ENCODE data around the gene PIGU.

DNA sequence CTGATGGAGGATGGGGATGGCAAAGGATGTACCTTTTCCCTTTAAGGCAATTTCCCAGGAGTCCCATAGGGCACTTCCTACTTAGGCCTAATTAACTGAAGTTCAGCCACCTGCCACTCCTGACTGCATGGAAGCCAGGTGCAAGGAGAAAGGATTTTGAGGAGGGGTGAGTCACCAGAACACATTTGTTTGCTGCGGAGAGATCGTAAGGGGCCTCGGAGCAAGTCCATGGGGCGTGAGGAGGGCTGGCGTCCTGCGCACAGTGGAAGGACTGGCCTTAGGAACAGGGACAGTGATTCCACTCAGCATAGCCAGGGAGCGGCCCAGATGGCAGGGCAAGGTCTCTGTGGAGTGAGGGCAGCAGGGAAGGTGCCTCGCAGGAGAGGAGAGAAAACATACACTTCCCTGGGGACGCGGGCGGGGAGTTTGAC is 130.1 kb downstream of the PIGU start:
- TF ChIP-seq POLR2A (IDR thresholded peaks at IDR 0.05) (no peak), POLR2AphosphoS5 (IDR thresholded peaks at IDR 0.05) (no peak), EP300 (IDR thresholded peaks at IDR 0.05) (no peak)
- TF ChIP-seq, protein P1, sequence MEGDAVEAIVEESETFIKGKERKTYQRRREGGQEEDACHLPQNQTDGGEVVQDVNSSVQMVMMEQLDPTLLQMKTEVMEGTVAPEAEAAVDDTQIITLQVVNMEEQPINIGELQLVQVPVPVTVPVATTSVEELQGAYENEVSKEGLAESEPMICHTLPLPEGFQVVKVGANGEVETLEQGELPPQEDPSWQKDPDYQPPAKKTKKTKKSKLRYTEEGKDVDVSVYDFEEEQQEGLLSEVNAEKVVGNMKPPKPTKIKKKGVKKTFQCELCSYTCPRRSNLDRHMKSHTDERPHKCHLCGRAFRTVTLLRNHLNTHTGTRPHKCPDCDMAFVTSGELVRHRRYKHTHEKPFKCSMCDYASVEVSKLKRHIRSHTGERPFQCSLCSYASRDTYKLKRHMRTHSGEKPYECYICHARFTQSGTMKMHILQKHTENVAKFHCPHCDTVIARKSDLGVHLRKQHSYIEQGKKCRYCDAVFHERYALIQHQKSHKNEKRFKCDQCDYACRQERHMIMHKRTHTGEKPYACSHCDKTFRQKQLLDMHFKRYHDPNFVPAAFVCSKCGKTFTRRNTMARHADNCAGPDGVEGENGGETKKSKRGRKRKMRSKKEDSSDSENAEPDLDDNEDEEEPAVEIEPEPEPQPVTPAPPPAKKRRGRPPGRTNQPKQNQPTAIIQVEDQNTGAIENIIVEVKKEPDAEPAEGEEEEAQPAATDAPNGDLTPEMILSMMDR (IDR thresholded peaks at IDR 0.05): no peak
